Bronchial epithelial cell (primary cell): ENCODE results near the gene SART1. TPM values are rescaled to one million over a fixed set of nuclear protein-coding genes. Genes with fewer than 3 reads are reported as not detected.

Experiments
- DNase-seq: peaks from one replicate; pipeline ENCODE4 v3.0.0-alpha.2; 2010; ENCODE audit warnings: low read depth
- FAIRE-seq: peaks from 2 replicates; lab custom pipeline; 2011; peaks lifted over from hg19 to GRCh38; lab: Jason Lieb, UNC
- H3K27me3 ChIP-seq: 2 replicates; pipeline ENCODE4 v1.5.1; 2011; ENCODE audit warnings: low read length; ENCODE audit not compliant: control insufficient read depth, insufficient read depth
- H3K36me3 ChIP-seq: 2 replicates; pipeline ENCODE4 v1.5.1; 2011; ENCODE audit warnings: low read length; ENCODE audit not compliant: control insufficient read depth, insufficient read depth
- H3K4me3 ChIP-seq: 2 replicates; pipeline ENCODE4 v1.5.1; 2011; ENCODE audit warnings: mild to moderate bottlenecking, low read depth, low read length, control low read depth
- total RNA-seq: library from RNA; depleted of rRNA; stranded (reverse); fragments of >200 nt; gene quantifications from 2 replicates; pipeline ENCODE4 v1.2.1, GENCODE V29; 2014
- TF ChIP-seq, protein P1 (sequence below): IDR thresholded peaks from 2 replicates; pipeline ENCODE4 v1.5.1; 2011; ENCODE audit warnings: mild to moderate bottlenecking, moderate library complexity, low read length, control low read depth, inconsistent platforms; ENCODE audit not compliant: insufficient read depth, severe bottlenecking

The SART1 gene
- total RNA-seq, 1 donor from 2014 or later = 32.4 TPM

- H3K4me3 ChIP-seq = no peak overlapping the region
- FAIRE-seq (peak; percentile 23), DNase-seq (no peak)
- H3K27me3 ChIP-seq = no peaks in the 10 kb centered on the region
- TF ChIP-seq, protein P1, sequence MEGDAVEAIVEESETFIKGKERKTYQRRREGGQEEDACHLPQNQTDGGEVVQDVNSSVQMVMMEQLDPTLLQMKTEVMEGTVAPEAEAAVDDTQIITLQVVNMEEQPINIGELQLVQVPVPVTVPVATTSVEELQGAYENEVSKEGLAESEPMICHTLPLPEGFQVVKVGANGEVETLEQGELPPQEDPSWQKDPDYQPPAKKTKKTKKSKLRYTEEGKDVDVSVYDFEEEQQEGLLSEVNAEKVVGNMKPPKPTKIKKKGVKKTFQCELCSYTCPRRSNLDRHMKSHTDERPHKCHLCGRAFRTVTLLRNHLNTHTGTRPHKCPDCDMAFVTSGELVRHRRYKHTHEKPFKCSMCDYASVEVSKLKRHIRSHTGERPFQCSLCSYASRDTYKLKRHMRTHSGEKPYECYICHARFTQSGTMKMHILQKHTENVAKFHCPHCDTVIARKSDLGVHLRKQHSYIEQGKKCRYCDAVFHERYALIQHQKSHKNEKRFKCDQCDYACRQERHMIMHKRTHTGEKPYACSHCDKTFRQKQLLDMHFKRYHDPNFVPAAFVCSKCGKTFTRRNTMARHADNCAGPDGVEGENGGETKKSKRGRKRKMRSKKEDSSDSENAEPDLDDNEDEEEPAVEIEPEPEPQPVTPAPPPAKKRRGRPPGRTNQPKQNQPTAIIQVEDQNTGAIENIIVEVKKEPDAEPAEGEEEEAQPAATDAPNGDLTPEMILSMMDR = no peak
- H3K36me3 ChIP-seq = peaks cover 15% of the 10 kb centered on the region
Observed at GRCh38 chr11:65975771-65976170, 14.2 kb downstream of the SART1 start.

DNA sequence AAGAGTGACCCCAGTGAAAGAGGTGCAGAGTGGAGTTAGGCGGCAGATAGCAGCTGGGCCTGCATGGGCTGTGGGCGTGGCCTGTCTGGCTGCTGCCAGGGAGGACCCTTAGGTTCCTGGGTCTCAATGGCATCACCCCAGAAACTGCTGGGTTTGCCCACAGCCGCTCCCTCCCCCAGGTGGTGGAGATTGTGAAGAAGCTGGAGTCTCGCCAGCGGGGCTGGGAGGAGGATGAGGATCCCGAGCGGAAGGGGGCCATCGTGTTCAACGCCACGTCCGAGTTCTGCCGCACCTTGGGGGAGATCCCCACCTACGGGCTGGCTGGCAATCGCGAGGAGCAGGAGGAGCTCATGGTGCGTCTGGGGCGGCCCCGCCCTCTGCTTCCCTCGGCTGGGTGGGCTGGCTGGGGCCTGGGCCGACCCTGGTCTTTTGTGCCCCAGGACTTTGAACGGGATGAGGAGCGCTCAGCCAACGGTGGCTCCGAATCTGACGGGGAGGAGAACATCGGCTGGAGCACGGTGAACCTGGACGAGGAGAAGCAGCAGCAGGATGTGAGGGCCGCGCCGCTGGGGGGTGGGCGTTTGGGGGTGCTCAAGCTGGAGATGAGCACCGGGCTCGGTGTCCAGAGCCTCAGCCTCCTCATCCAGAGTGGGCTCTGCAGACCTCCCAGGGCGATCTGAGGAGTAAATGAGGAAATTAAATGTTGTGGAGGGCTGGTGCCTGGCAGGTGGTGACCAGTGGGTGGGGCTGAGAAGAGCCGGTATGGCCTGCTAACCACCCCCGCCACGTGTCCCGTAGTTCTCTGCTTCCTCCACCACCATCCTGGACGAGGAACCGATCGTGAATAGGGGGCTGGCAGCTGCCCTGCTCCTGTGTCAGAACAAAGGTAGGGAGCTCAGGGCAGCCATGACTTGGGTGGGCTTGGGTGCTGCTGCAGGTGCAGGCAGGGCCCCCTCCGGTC is 15.0 kb downstream of the SART1 start:
- DNase-seq (no peak), FAIRE-seq (no peak)
- Histone ChIP-seq H3K4me3 (no peak overlapping the region), H3K27me3 (no peaks in the 10 kb centered on the region), H3K36me3 (peaks cover 15% of the 10 kb centered on the region)
- TF ChIP-seq, protein P1 = no peak

DNA sequence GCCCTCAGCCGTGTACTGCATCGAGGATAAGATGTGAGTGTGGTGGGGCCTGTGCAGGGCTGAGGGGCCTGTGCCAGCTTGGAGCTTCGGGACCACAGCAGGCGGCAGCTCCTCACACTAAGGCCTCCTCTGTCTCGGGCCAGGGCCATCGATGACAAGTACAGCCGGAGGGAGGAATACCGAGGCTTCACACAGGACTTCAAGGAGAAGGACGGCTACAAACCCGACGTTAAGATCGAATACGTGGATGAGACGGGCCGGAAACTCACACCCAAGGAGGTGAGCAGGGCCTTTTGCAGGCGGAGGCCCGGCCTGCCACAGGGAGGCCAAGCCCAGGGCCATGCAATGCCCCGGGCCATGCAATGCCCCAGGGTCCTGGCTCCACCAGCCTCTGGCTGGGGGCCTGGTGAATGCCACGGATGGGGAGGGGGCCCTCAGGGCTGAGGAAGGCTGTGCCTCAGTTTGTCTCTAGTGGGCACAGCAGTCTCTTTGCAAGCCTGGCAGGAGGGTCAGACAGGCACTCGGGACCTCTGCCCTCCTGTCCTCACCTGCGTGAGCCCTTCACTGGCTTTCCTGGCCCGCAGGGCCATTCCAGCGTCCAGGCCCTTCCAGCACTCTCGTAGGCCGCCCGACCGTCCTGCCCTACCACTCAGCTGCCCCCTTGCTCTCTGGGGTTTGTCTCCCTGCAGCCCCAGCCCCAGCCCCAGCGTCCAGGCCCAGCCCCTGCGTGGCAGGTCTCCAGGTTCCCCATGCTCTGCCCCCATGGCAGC is 16.3 kb downstream of the SART1 start:
- TF ChIP-seq, protein P1 = no peak
- H3K36me3 ChIP-seq = peaks cover 15% of the 10 kb centered on the region
- no peak for FAIRE-seq
- H3K4me3 ChIP-seq = no peak overlapping the region
- no peak for DNase-seq
- H3K27me3 ChIP-seq = no peaks in the 10 kb centered on the region

DNA sequence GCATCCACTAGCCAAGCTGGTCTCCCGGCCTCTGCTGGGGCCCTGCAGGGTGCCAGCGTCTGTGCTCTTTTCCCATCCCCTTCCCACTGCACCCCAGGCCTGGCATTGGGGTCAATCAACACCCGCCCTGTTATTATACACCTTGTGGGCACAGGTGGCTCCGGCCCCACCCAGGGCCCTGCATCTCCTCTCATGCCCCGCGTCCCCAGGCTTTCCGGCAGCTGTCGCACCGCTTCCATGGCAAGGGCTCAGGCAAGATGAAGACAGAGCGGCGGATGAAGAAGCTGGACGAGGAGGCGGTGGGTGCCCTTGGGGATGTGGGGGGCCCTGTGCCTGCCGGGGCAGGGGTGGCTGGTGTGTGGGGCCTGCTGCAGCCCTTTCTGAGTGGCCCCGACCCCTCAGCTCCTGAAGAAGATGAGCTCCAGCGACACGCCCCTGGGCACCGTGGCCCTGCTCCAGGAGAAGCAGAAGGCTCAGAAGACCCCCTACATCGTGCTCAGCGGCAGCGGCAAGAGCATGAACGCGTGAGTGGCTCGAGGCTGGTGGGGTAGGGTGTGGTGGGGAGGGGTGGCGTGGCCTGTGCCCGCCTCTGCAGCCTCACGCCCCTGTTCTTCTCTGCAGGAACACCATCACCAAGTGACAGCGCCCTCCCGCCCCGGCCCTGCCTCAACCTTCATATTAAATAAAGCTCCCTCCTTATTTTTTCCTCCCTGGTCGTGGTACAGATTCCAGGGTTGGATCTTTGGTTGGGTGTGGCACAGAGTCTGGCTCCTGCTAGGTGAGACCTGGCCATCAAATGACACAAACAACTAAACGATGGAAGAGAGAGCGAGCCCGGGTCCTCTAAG is 17.1 kb downstream of the SART1 start:
- TF ChIP-seq, protein P1 = no peak
- DNase-seq (no peak), FAIRE-seq (no peak)
- Histone ChIP-seq H3K36me3 (peaks cover 15% of the 10 kb centered on the region), H3K4me3 (no peak overlapping the region), H3K27me3 (no peaks in the 10 kb centered on the region)

GRCh38 chr11:65979261-65979759 is 17.8 kb downstream of the SART1 start:
- FAIRE-seq = no peak

More at GRCh38 chr11:65979261-65979759, 17.8 kb downstream of the SART1 start:
- no peaks in the 10 kb centered on the region for H3K27me3 ChIP-seq
- no peak for DNase-seq
- H3K36me3 ChIP-seq = peaks cover 17% of the 10 kb centered on the region
- TF ChIP-seq, protein P1 = no peak
- H3K4me3 ChIP-seq = no peak overlapping the region
